ENCODE measurements around the gene MAN1C1.

Gene MAN1C1

DNA sequence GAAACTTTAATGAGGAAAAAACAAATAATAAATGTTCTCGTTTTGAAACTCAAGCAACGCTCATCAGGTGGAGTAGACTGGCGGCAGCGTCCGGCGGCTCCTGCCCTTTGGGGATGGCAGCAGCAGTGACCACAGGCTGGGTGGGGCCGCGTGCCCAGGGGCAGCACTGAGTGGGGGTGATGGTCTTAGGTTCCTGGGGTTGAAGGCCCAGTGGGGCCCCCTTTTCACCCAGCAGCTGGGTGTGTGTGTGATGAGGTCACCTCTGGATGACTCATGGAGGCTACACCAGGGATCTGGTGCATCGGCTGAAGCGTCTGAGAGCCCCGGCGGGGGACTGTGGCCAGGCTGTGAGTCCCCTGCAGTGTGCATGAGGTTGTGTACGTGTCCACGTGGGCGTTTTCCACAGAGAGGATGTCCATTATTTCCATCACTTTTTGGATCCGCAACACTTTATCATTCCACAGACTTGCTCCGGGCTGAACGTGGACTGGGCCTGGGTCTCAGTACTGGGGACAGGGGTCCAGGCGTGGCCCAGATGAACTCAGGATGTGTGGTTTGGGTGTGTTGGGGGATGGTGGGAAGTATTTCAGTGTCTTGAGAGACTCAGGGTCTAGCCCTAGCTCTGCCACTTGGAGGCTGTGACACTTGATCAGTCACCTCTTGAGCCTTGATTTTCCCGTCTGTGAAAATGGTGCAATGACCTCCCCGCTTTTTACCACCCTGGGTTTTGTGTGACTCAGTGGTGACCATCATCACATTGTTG, 47.6 kb upstream of the MAN1C1 start:
- Histone ChIP-seq H3K9me2 (replicated peaks; ENCODE audit: insufficient read depth, low read length) (no peaks in the 10 kb centered on the region), H3K9me3 (ENCODE audit: insufficient read depth, low read length) (no peaks in the 10 kb centered on the region), H3K4me3 (ENCODE audit: insufficient read depth, low read length, poor library complexity, severe bottlenecking) (no peak overlapping the region), H4K20me1 (ENCODE audit: low read depth, low read length) (no peaks in the 10 kb centered on the region), H3K27me3 (ENCODE audit: low read length) (no peaks in the 10 kb centered on the region), H3K79me2 (ENCODE audit: insufficient read depth, low read length) (no peaks in the 10 kb centered on the region), H3F3A (ENCODE audit: insufficient read depth) (no peaks in the 10 kb centered on the region), H2AFZ (ENCODE audit: low read depth, low read length, severe bottlenecking) (no peak overlapping the region), H3K4me2 (ENCODE audit: low read depth, low read length, poor library complexity, severe bottlenecking) (no peak overlapping the region), H3K36me3 (ENCODE audit: low read length) (no peaks in the 10 kb centered on the region), H3K9ac (ENCODE audit: low read length) (no peak overlapping the region), H3K27ac (ENCODE audit: low read depth, low read length) (no peak overlapping the region)
- no peak for TF ChIP-seq EZH2phosphoT487 (conservative IDR thresholded peaks at IDR 0.05; ENCODE audit: low read length)
- TF ChIP-seq, protein P1, sequence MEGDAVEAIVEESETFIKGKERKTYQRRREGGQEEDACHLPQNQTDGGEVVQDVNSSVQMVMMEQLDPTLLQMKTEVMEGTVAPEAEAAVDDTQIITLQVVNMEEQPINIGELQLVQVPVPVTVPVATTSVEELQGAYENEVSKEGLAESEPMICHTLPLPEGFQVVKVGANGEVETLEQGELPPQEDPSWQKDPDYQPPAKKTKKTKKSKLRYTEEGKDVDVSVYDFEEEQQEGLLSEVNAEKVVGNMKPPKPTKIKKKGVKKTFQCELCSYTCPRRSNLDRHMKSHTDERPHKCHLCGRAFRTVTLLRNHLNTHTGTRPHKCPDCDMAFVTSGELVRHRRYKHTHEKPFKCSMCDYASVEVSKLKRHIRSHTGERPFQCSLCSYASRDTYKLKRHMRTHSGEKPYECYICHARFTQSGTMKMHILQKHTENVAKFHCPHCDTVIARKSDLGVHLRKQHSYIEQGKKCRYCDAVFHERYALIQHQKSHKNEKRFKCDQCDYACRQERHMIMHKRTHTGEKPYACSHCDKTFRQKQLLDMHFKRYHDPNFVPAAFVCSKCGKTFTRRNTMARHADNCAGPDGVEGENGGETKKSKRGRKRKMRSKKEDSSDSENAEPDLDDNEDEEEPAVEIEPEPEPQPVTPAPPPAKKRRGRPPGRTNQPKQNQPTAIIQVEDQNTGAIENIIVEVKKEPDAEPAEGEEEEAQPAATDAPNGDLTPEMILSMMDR (IDR thresholded peaks at IDR 0.05; ENCODE audit: insufficient read depth, low read length, poor library complexity, severe bottlenecking), result no peak

DNA sequence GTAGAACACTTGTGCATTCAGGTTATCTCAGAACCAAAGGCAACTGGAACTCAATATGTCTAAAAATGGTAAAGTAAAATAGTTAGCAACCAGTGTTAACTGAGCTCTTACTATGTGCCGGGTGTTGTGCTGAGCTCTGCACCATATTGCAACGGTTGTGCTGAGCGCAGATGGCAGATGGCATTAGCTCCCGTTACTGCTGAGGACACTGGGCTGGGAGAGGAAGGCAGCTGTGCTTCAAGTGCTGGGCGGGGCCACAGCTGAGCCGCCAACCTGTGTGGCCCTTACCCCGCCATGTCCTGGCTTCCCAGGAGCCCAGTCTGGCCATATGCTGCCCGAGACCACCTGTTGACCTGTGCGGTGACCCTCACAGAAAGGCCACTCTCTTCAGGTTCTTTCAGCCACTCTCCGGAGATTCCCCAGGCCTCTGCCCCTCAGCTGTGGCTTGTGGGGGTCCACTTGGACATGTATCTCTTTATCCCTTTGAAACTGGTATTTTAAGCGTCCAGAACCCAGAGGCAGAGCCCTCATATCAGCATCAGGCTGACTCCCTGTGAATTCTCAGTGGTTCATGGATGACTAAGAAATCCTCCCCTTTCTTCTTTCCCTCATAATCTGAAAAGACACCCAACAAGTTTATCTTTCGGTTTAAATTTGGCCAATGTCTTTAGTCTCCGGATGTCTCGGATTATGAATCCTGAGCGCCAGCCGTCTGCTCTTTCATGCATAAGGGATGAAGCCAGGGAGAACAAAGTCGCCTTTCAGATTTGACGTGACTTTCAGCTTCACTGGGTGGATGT, 46.8 kb upstream of the MAN1C1 start:
- Histone ChIP-seq H3K36me3 (ENCODE audit: low read length) (no peaks in the 10 kb centered on the region), H3K4me2 (ENCODE audit: low read depth, low read length, poor library complexity, severe bottlenecking) (no peak overlapping the region), H3K9me2 (replicated peaks; ENCODE audit: insufficient read depth, low read length) (no peaks in the 10 kb centered on the region), H3K27me3 (ENCODE audit: low read length) (no peaks in the 10 kb centered on the region), H2AFZ (ENCODE audit: low read depth, low read length, severe bottlenecking) (no peak overlapping the region), H3K9ac (ENCODE audit: low read length) (no peak overlapping the region), H3K79me2 (ENCODE audit: insufficient read depth, low read length) (no peaks in the 10 kb centered on the region), H3K9me3 (ENCODE audit: insufficient read depth, low read length) (no peaks in the 10 kb centered on the region), H3K27ac (ENCODE audit: low read depth, low read length) (no peak overlapping the region), H3K4me3 (ENCODE audit: insufficient read depth, low read length, poor library complexity, severe bottlenecking) (no peak overlapping the region), H4K20me1 (ENCODE audit: low read depth, low read length) (no peaks in the 10 kb centered on the region), H3F3A (ENCODE audit: insufficient read depth) (no peaks in the 10 kb centered on the region)
- TF ChIP-seq, protein P1 (IDR thresholded peaks at IDR 0.05; ENCODE audit: insufficient read depth, low read length, poor library complexity, severe bottlenecking), result no peak
- TF ChIP-seq EZH2phosphoT487 (conservative IDR thresholded peaks at IDR 0.05; ENCODE audit: low read length), result no peak

DNA sequence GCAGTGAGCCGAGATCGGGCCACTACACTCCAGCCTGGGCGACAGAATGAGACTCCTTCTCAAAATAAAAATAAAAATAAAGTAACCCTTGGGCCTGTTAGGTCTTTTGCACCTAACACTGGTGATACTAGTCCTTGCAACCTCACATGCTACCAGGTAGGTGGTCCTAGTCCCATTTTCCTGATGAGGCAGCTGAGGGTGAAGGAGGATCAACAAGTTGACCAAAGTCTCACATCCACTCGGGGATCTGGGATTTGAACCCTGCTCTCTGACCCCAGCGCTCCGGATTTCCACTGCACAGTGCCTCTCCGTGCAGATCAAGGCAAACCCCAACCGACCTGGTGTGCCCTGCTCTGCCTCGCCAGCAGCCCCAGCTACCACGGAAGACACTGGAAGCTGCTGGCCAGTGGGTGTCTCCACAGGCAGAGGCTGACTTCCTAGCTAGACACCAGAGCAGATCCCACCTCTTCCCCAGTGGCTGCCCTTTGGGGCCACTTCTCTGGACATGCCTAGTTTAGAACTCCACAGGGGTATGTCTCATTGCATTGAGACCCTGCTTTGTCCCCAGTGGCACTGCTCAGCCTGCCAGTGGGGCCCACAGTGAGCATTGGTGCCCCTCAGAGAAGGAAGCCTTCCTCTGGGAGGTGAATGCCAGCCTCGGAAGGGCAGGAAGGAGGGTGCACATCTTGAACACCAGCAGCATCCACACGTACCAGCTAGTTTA, 45.6 kb upstream of the MAN1C1 start:
- Histone ChIP-seq H3K9me3 (ENCODE audit: insufficient read depth, low read length) (no peaks in the 10 kb centered on the region), H3K27ac (ENCODE audit: low read depth, low read length) (no peak overlapping the region), H3K9me2 (replicated peaks; ENCODE audit: insufficient read depth, low read length) (no peaks in the 10 kb centered on the region), H3F3A (ENCODE audit: insufficient read depth) (no peaks in the 10 kb centered on the region), H2AFZ (ENCODE audit: low read depth, low read length, severe bottlenecking) (no peak overlapping the region), H3K4me3 (ENCODE audit: insufficient read depth, low read length, poor library complexity, severe bottlenecking) (no peak overlapping the region), H3K27me3 (ENCODE audit: low read length) (no peaks in the 10 kb centered on the region), H4K20me1 (ENCODE audit: low read depth, low read length) (no peaks in the 10 kb centered on the region), H3K79me2 (ENCODE audit: insufficient read depth, low read length) (no peaks in the 10 kb centered on the region), H3K9ac (ENCODE audit: low read length) (no peak overlapping the region), H3K36me3 (ENCODE audit: low read length) (no peaks in the 10 kb centered on the region), H3K4me2 (ENCODE audit: low read depth, low read length, poor library complexity, severe bottlenecking) (no peak overlapping the region)
- TF ChIP-seq EZH2phosphoT487 (conservative IDR thresholded peaks at IDR 0.05; ENCODE audit: low read length), result no peak
- TF ChIP-seq, protein P1 (IDR thresholded peaks at IDR 0.05; ENCODE audit: insufficient read depth, low read length, poor library complexity, severe bottlenecking), result no peak
